Tibial artery (tissue), 4 donors: ENCODE measurements around the gene NUP62.

Source experiments
- DNase-seq, 2 donors: peaks; one replicate each; pipeline ENCODE4 v3.0.0-alpha.2; 2019
- H3K27ac ChIP-seq, 2 donors: fragments of 200-600 bp; sonication (generic) in 1 of 2; 1 replicate in 1 of 2; 2 replicates in 1 of 2; pipeline ENCODE4 v1.5.1; 2018 to 2019; ENCODE audit warnings: mild to moderate bottlenecking in 1 of 2
- H3K27me3 ChIP-seq, 2 donors: fragments of 200-600 bp; sonication (generic) in 1 of 2; one replicate each; pipeline versions ENCODE4 v1.5.1 to v1.6.0; 2016 to 2019
- H3K36me3 ChIP-seq, 3 donors: fragments of 200-600 bp; sonication (generic) in 2 of 3; one replicate each; pipeline ENCODE4 v1.5.1; 2016 to 2019; ENCODE audit warnings: mild to moderate bottlenecking in 2 of 3
- H3K4me1 ChIP-seq, 4 donors: fragments of 200-600 bp; sonication (generic) in 2 of 4; 1 replicate in 3 of 4; 2 replicates in 1 of 4; pipeline ENCODE4 v1.5.1; 2016 to 2019
- H3K4me3 ChIP-seq, 2 donors: fragments of 200-600 bp; sonication (generic) in 1 of 2; 1 replicate in 1 of 2; 2 replicates in 1 of 2; pipeline ENCODE4 v1.5.1; 2018 to 2019; ENCODE audit warnings: mild to moderate bottlenecking in 2 of 2
- H3K9me3 ChIP-seq, 3 donors: fragments of 200-600 bp; sonication (generic) in 1 of 3; one replicate each; pipeline ENCODE4 v1.5.1; 2016 to 2019
- CTCF ChIP-seq, 2 experiments: fragments of 200-600 bp in 1 of 2; fragments of 450-650 bp in 1 of 2; IDR thresholded peaks; one replicate each; pipeline ENCODE4 v1.5.1; 2017 to 2019; ENCODE audit warnings: antibody characterized with exemption in 2 of 2, mild to moderate bottlenecking in 1 of 2, moderate library complexity in 1 of 2
- intact Hi-C: fragments of 100-400 bp; cut with DNase I; formaldehyde crosslinking; loops from one replicate; pipeline ENCODE4 v1.15.0; 2023; ENCODE audit warnings: low total_unique reads

NUP62 gene

GRCh38 chr19:49860336-49861102 is 68.8 kb downstream of the NUP62 start:
- H3K9me3 ChIP-seq: no peaks in the 10 kb centered on the region
- H3K27ac ChIP-seq: peak overlapping the region; percentile 26 to 41
- H3K27me3 ChIP-seq: no peaks in the 10 kb centered on the region
- intact Hi-C loops: loop anchor here (10.0 kb wide), 1 partner anchor 96 kb away; the partner anchor contains the start of genes AP2A1 and TSKS
- no peak for TF ChIP-seq CTCF (IDR thresholded peaks at IDR 0.05)
- no peak overlapping the region for H3K4me3 ChIP-seq
- H3K4me1 ChIP-seq: peaks cover 0 to 11% (median 8%) of the 10 kb centered on the region in 4 donors
- peaks cover 28 to 96% (median 78%) of the 10 kb centered on the region in 3 donors for H3K36me3 ChIP-seq
- DNase-seq: peak in 1 of 2 donors; percentile 16

GRCh38 chr19:49859682-49860335 is 69.5 kb downstream of the NUP62 start:
- intact Hi-C loops: loop anchor here (10.0 kb wide), 1 partner anchor 95 kb away; the partner anchor contains the start of genes AP2A1 and TSKS
- peaks cover 34 to 100% (median 85%) of the 10 kb centered on the region in 3 donors for H3K36me3 ChIP-seq

GRCh38 chr19:49858088-49858985 is 71.0 kb downstream of the NUP62 start:
- no peaks in the 10 kb centered on the region for H3K27me3 ChIP-seq
- no peak for TF ChIP-seq CTCF (IDR thresholded peaks at IDR 0.05)
- H3K27ac ChIP-seq: no peak overlapping the region
- H3K4me1 ChIP-seq: peaks cover 0 to 17% (median 5%) of the 10 kb centered on the region in 4 donors
- no peak for DNase-seq
- intact Hi-C loops: no loop called here
- no peak overlapping the region for H3K4me3 ChIP-seq
- no peaks in the 10 kb centered on the region for H3K9me3 ChIP-seq
- H3K36me3 ChIP-seq: peaks cover 39 to 92% (median 84%) of the 10 kb centered on the region in 3 donors

More at GRCh38 chr19:49859682-49860335, 69.5 kb downstream of the NUP62 start:
- Histone ChIP-seq H3K27ac (no peak overlapping the region), H3K27me3 (no peaks in the 10 kb centered on the region), H3K9me3 (no peaks in the 10 kb centered on the region), H3K4me1 (peaks cover 0 to 7% (median 2%) of the 10 kb centered on the region in 4 donors), H3K4me3 (no peak overlapping the region)
- TF ChIP-seq CTCF (IDR thresholded peaks at IDR 0.05): no peak
- no peak for DNase-seq

GRCh38 chr19:49857838-49858087 is 71.5 kb downstream of the NUP62 start:
- Histone ChIP-seq H3K36me3 (peaks cover 39 to 86% (median 78%) of the 10 kb centered on the region in 3 donors), H3K27me3 (no peaks in the 10 kb centered on the region), H3K4me3 (no peak overlapping the region), H3K9me3 (no peaks in the 10 kb centered on the region), H3K27ac (no peak overlapping the region), H3K4me1 (peaks cover 0 to 23% (median 11%) of the 10 kb centered on the region in 4 donors)
- intact Hi-C loops: no loop called here
- no peak for DNase-seq
- no peak for TF ChIP-seq CTCF (IDR thresholded peaks at IDR 0.05)

- no peak for TF ChIP-seq CTCF (IDR thresholded peaks at IDR 0.05)
- Histone ChIP-seq H3K36me3 (peaks cover 39 to 81% (median 73%) of the 10 kb centered on the region in 3 donors), H3K9me3 (no peaks in the 10 kb centered on the region), H3K27ac (no peak overlapping the region), H3K4me3 (no peak overlapping the region), H3K27me3 (no peaks in the 10 kb centered on the region), H3K4me1 (peaks cover 0 to 28% (median 16%) of the 10 kb centered on the region in 4 donors)
- no peak for DNase-seq
- intact Hi-C loops: no loop called here
These were observed 72.1 kb downstream of the NUP62 start for GRCh38 chr19:49857061-49857837.
